HCT116 (cell line): Measurements from ENCODE around the gene RASAL2.

Source experiments
- CEBPB ChIP-seq: IDR thresholded peaks from 2 replicates; pipeline ENCODE4 v1.6.1; 2012; ENCODE audit warnings: low read depth
- CTCF ChIP-seq, 3 experiments: fragments of 200-600 bp in 1 of 3; sonication (generic) in 1 of 3; IDR thresholded peaks in 2 of 3; conservative IDR thresholded peaks in 1 of 3; 2 replicates each; pipeline ENCODE4 v1.5.1; 2012 to 2017; ENCODE audit warnings: low read depth in 2 of 3, low read length in 2 of 3, antibody characterized with exemption in 1 of 3, borderline replicate concordance in 1 of 3, control low read depth in 1 of 3, mild to moderate bottlenecking in 1 of 3, mixed read lengths in 1 of 3, mixed run types in 1 of 3, moderate library complexity in 1 of 3; ENCODE audit not compliant: insufficient read depth in 1 of 3
- EZH2 ChIP-seq: fragments of 200-600 bp; sonication (generic); IDR thresholded peaks from 2 replicates; pipeline ENCODE4 v1.6.1; 2017; ENCODE audit warnings: antibody characterized with exemption, mixed run types
- EZH2phosphoT487 ChIP-seq: fragments of 200-600 bp; IDR thresholded peaks from 2 replicates; pipeline ENCODE4 v1.6.1; 2018; ENCODE audit warnings: antibody characterized with exemption, borderline replicate concordance
- FOSL1 ChIP-seq: IDR thresholded peaks from 2 replicates; pipeline ENCODE4 v1.6.1; 2012; ENCODE audit warnings: low read depth
- POLR2A ChIP-seq: IDR thresholded peaks from 2 replicates; pipeline ENCODE4 v1.7.0; 2011; ENCODE audit warnings: borderline replicate concordance; ENCODE audit not compliant: insufficient read depth, insufficient read length; ENCODE audit errors: extremely low read depth
- POLR2AphosphoS5 ChIP-seq: IDR thresholded peaks from 2 replicates; pipeline ENCODE4 v1.6.1; 2011; ENCODE audit warnings: mild to moderate bottlenecking, low read depth, low read length, moderate library complexity
- REST ChIP-seq: IDR thresholded peaks from 2 replicates; pipeline ENCODE4 v1.6.1; 2012; ENCODE audit warnings: low read depth
- SP1 ChIP-seq: IDR thresholded peaks from 2 replicates; pipeline ENCODE4 v1.6.1; 2012; ENCODE audit warnings: low read depth
- TCF7L2 ChIP-seq: IDR thresholded peaks from 2 replicates; pipeline ENCODE4 v1.7.0; 2011; ENCODE audit warnings: borderline replicate concordance, inconsistent platforms; ENCODE audit not compliant: insufficient read depth, insufficient read length; ENCODE audit errors: extremely low read depth
- YY1 ChIP-seq: IDR thresholded peaks from 2 replicates; pipeline ENCODE4 v1.6.1; 2011; ENCODE audit warnings: low read length, low read depth, moderate library complexity, mild to moderate bottlenecking; ENCODE audit not compliant: insufficient replicate concordance; ENCODE audit errors: extremely low read depth
- ZBTB33 ChIP-seq: IDR thresholded peaks from 2 replicates; pipeline ENCODE4 v1.6.1; 2011; ENCODE audit warnings: mild to moderate bottlenecking, low read length, moderate library complexity; ENCODE audit not compliant: insufficient replicate concordance; ENCODE audit errors: extremely low read depth

DNA sequence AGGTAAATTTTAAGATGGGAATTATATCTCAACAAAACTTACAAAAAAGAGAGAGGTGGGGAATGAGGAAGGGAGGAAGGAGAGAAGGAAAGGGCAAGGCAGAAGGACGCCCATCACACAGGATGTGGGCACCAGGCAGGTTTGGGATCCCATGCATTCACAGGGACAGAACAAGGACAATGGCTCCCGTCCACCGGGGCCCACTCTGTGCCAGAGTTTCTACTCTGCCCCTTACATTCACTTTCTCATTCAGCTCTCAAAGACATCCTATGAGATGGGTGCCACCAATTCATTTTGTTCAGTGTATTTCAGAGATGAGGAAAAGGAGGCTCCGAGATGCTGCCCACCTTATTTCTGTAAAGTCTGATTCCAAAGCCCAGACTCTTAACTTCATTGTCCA, 395.5 kb downstream of the RASAL2 start:
- TF ChIP-seq POLR2AphosphoS5 (no peak), EZH2phosphoT487 (no peak), CTCF (IDR thresholded peaks at IDR 0.05 in 2 of 3, conservative IDR thresholded peaks at IDR 0.05 in 1 of 3; ENCODE audit: borderline replicate concordance in 1 of 3, insufficient read depth in 1 of 3, low read depth in 2 of 3, low read length in 2 of 3) (no peak), EZH2 (no peak), POLR2A (no peak), YY1 (no peak), REST (no peak), TCF7L2 (no peak), CEBPB (no peak), SP1 (no peak), ZBTB33 (no peak), FOSL1 (no peak)
